Suprapubic skin (tissue), 4 donors: Measurements from ENCODE around the gene ANLN. TPM values are rescaled to one million over a fixed set of nuclear protein-coding genes. Genes with fewer than 3 reads are reported as not detected.
"Not testable (repeated sequence)": the region's sequence is repeated elsewhere in the genome, so short reads cannot be mapped to it uniquely, and the experiment has no call there.

Experiments used
- DNase-seq, 2 donors: peaks; one replicate each; pipeline ENCODE4 v3.0.0-alpha.2; 2019; ENCODE audit warnings: low spot score in 2 of 2
- H3K27ac ChIP-seq: fragments of 200-600 bp; sonication (generic); one replicate; pipeline ENCODE4 v1.5.1; 2019
- H3K27me3 ChIP-seq: fragments of 200-600 bp; sonication (generic); one replicate; pipeline ENCODE4 v1.5.1; 2019
- H3K36me3 ChIP-seq: fragments of 200-600 bp; sonication (generic); one replicate; pipeline ENCODE4 v1.5.1; 2019
- H3K4me1 ChIP-seq: fragments of 200-600 bp; sonication (generic); one replicate; pipeline ENCODE4 v1.5.1; 2019
- H3K4me3 ChIP-seq: fragments of 200-600 bp; sonication (generic); one replicate; pipeline ENCODE4 v1.5.1; 2019; ENCODE audit warnings: mild to moderate bottlenecking
- H3K9me3 ChIP-seq: fragments of 200-600 bp; sonication (generic); one replicate; pipeline ENCODE4 v1.5.1; 2019
- EP300 ChIP-seq: sonication (generic); formaldehyde crosslinking; IDR thresholded peaks from one replicate; pipeline ENCODE4 v1.6.1; 2017; ENCODE audit warnings: antibody characterized with exemption
- POLR2A ChIP-seq, 2 donors: fragments of 450-650 bp; IDR thresholded peaks; one replicate each; pipeline ENCODE4 v1.6.1; 2017; ENCODE audit warnings: antibody characterized with exemption in 2 of 2, mild to moderate bottlenecking in 2 of 2, moderate library complexity in 2 of 2
- POLR2AphosphoS5 ChIP-seq, 3 donors: sonication (generic); formaldehyde crosslinking; IDR thresholded peaks; one replicate each; pipeline ENCODE4 v1.6.1; 2017; ENCODE audit warnings: antibody characterized with exemption in 3 of 3
- WGBS: methylation state at CpG from one replicate; pipeline ENCODE4 v1.1.5; 2018; 5-methylcytosine and 5-hydroxymethylcytosine counted together
- total RNA-seq, 4 donors: library from RNA; depleted of rRNA; stranded (reverse); fragments of >200 nt; gene quantifications; one replicate each; pipeline ENCODE4 v1.1.0, GENCODE V29; 2016
- TF ChIP-seq, protein P1 (sequence below), 2 donors: fragments of 200-600 bp in 1 of 2; fragments of 450-650 bp in 1 of 2; sonication (generic) in 1 of 2; IDR thresholded peaks; one replicate each; pipeline ENCODE4 v1.5.1; 2016 to 2019; ENCODE audit warnings: antibody characterized with exemption in 2 of 2, mild to moderate bottlenecking in 1 of 2, moderate library complexity in 1 of 2

The ANLN gene
- total RNA-seq, 4 donors from 2014 or later = 10.1 to 33.5 (median 17.9) TPM

DNA sequence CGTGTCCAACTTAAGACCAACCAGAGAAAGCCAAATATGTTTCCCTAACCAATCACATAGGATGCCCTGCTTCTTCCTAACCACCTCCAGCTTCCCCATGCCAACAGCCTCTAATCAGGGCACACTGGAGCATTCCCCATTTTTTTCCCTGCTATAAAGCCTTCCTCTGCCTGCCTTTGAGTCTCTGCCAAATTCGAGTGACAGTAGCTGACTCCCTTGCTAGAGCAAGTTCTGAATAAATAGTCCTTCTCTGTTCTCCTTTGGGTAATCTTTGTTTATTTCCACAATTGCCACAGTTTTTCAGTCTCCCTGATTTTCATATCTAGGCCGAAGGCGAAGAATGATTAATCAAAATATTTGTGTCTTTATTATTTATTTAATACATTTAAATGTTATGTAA, 96.7 kb downstream of the ANLN start:
- no peak for DNase-seq
- H3K27me3 ChIP-seq = no peaks in the 10 kb centered on the region
- peaks cover 4% of the 10 kb centered on the region for H3K4me1 ChIP-seq
- TF ChIP-seq POLR2A (IDR thresholded peaks at IDR 0.05) (no peak), POLR2AphosphoS5 (IDR thresholded peaks at IDR 0.05) (no peak)
- TF ChIP-seq, protein P1, sequence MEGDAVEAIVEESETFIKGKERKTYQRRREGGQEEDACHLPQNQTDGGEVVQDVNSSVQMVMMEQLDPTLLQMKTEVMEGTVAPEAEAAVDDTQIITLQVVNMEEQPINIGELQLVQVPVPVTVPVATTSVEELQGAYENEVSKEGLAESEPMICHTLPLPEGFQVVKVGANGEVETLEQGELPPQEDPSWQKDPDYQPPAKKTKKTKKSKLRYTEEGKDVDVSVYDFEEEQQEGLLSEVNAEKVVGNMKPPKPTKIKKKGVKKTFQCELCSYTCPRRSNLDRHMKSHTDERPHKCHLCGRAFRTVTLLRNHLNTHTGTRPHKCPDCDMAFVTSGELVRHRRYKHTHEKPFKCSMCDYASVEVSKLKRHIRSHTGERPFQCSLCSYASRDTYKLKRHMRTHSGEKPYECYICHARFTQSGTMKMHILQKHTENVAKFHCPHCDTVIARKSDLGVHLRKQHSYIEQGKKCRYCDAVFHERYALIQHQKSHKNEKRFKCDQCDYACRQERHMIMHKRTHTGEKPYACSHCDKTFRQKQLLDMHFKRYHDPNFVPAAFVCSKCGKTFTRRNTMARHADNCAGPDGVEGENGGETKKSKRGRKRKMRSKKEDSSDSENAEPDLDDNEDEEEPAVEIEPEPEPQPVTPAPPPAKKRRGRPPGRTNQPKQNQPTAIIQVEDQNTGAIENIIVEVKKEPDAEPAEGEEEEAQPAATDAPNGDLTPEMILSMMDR (IDR thresholded peaks at IDR 0.05) = no peak
- WGBS = 77% methylated on average over 4 of the region's 4 CpGs
- no peak overlapping the region for H3K27ac ChIP-seq
- no peaks in the 10 kb centered on the region for H3K9me3 ChIP-seq
- no peak overlapping the region for H3K4me3 ChIP-seq
- no peaks in the 10 kb centered on the region for H3K36me3 ChIP-seq

DNA sequence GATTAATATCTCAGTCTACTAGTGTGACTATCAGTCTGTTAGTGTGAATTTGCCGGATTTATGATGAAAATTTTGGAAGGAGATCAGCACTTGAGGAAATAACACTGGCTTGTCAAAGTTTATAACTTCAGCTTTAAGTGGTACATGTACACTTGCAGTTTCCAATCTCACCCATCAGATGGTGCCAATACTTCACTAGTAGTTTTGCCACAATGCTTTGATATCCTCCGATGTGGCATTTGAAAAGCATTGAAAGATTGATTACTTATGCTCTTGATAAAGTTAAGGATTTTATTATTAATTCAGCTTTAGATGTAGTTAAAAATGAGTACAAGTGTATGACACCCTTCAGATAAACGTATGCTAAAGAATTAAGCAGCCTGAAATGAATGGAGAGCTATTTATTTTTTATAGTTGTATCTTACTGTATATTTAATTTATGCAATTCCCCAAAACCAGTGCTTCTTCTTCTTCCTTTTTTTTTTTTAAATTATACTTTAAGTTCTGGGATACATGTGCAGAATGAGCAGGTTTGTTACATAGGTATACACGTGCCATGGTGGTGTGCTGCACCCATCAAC, 98.2 kb downstream of the ANLN start:
- no peaks in the 10 kb centered on the region for H3K9me3 ChIP-seq
- no peak overlapping the region for H3K27ac ChIP-seq
- no peak overlapping the region for H3K4me3 ChIP-seq
- no peaks in the 10 kb centered on the region for H3K36me3 ChIP-seq
- DNase-seq = no peak
- H3K4me1 ChIP-seq = peaks cover 4% of the 10 kb centered on the region
- no peaks in the 10 kb centered on the region for H3K27me3 ChIP-seq
- 33% methylated on average over 4 of the region's 4 CpGs for WGBS
- TF ChIP-seq EP300 (no peak), POLR2AphosphoS5 (IDR thresholded peaks at IDR 0.05) (no peak)
- TF ChIP-seq, protein P1 (IDR thresholded peaks at IDR 0.05) = peak; percentile 52 to 62

DNA sequence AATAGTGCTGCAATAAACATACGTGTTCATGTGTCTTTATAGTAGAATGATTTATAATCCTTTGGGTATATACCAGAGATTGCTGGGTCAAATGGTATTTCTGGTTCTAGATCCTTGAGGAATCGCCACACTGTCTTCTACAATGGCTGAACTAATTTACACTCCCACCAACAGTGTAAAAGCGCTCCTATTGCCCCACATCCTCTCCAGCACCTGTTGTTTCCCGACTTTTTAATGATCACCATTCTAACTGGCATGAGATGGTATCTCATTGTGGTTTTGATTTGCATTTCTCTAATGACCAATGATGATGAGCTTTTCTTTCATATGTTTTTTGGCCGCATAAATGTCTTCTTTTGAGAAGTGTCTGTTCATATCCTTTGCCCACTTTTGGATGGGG, 99.0 kb downstream of the ANLN start:
- not testable (repeated sequence) for DNase-seq, H3K9me3 ChIP-seq, H3K4me1 ChIP-seq, H3K27me3 ChIP-seq, H3K27ac ChIP-seq, H3K36me3 ChIP-seq, H3K4me3 ChIP-seq
- 94% methylated on average over 5 of the region's 5 CpGs for WGBS

DNA sequence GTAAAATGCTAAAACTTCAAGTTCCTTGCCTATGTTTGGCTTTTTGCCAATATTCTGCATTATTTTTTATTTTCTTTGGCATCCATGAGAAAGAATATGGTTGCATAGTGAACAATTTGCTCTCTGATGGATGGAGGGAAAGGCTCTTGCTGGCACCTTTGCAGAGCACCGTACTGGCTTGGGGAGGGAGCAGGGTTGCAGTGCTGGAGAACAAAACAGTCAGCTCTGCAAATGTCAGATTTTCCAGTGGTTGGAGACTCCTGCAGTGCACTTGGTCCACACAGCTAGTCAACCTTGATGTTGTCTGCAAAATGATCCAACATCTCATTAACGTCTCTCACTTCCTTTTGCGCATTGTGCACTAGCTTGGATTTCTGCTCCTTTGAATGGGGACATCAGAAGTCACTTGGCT, 100.8 kb downstream of the ANLN start:
- H3K9me3 ChIP-seq = no peaks in the 10 kb centered on the region

DNA sequence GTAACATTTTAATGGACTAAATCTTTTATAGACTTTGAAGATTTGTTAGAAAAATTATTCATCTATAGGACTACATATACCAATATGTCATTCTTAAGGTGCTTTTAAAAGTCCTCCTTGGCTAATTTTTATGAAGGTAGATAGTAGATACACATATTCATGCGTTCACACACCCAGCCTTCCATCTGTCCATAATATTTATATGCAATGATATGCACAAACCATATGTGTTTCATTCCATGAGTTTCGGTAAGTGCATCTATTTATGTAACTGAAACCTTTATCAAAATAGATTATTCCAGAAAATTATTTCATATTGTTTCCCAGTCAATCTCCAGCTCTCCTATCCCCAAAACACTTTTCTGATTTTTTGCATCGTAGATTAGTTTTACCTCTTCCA, 101.7 kb downstream of the ANLN start:
- no peak for DNase-seq
- Histone ChIP-seq H3K9me3 (no peaks in the 10 kb centered on the region), H3K27ac (no peak overlapping the region), H3K4me1 (peaks cover 4% of the 10 kb centered on the region), H3K27me3 (no peaks in the 10 kb centered on the region), H3K36me3 (no peaks in the 10 kb centered on the region), H3K4me3 (no peak overlapping the region)
- TF ChIP-seq POLR2A (IDR thresholded peaks at IDR 0.05) (no peak), POLR2AphosphoS5 (IDR thresholded peaks at IDR 0.05) (no peak), EP300 (no peak)
- TF ChIP-seq, protein P1 (IDR thresholded peaks at IDR 0.05) = no peak
- WGBS = 84% methylated on average over 3 of the region's 3 CpGs

More for the DNA sequence above, 100.8 kb downstream of the ANLN start:
- TF ChIP-seq EP300 (no peak), POLR2AphosphoS5 (IDR thresholded peaks at IDR 0.05) (no peak), POLR2A (IDR thresholded peaks at IDR 0.05) (no peak)
- TF ChIP-seq, protein P1 (IDR thresholded peaks at IDR 0.05) = no peak
- Histone ChIP-seq H3K4me1 (peaks cover 4% of the 10 kb centered on the region), H3K27me3 (no peaks in the 10 kb centered on the region), H3K4me3 (no peak overlapping the region), H3K36me3 (no peaks in the 10 kb centered on the region), H3K27ac (no peak overlapping the region)
- WGBS = 27% methylated on average over 3 of the region's 3 CpGs
- no peak for DNase-seq

DNA sequence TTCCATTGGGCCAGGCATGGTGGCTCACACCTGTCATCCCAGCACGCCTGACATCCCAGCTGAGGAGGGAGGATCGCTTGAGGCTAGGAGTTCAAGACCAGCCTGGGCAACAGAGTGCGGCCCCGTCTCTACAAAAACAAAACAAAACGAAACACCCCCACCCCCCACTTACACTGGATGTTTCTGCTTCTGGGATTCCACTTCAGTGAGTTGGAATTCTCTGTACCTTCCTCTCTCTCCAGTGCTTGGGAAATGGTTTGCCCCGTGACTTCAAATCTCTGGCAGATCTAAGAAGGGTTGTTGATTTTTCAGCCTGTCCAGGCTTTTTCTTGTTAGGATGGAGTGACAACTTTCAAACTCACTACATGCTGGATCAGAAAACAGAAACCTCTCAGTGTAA, 106.9 kb downstream of the ANLN start:
- no peak overlapping the region for H3K4me3 ChIP-seq
- TF ChIP-seq POLR2A (IDR thresholded peaks at IDR 0.05) (no peak), POLR2AphosphoS5 (IDR thresholded peaks at IDR 0.05) (no peak), EP300 (no peak)
- TF ChIP-seq, protein P1 (IDR thresholded peaks at IDR 0.05) = no peak
- H3K27me3 ChIP-seq = no peaks in the 10 kb centered on the region
- WGBS = 81% methylated on average over 6 of the region's 6 CpGs
- H3K9me3 ChIP-seq = no peaks in the 10 kb centered on the region
- no peak overlapping the region for H3K27ac ChIP-seq
- no peaks in the 10 kb centered on the region for H3K36me3 ChIP-seq
- DNase-seq = peak in 1 of 2 donors; percentile 41
- H3K4me1 ChIP-seq = peaks cover 8% of the 10 kb centered on the region

DNA sequence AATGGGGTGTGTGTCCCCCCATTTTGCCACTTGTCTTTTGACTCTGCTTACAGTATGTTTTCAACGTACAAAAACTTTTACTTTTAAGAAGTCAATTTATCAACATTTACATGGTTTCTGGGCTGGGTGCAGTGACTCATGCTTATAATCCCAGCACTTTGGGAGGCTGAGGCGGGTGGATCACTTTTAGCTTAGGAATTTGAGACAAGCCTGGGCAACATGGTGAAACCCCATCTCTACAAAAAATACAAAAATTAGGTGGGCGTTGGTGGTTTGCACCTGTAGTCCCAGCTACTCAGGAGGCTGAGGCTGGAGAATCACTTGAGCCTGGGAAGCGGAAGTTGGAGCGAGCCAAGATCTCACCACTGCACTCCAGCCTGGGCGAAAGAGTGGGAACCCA, 107.5 kb downstream of the ANLN start:
- H3K4me1 ChIP-seq, H3K36me3 ChIP-seq, H3K27ac ChIP-seq, H3K9me3 ChIP-seq, H3K27me3 ChIP-seq, H3K4me3 ChIP-seq: not testable (repeated sequence)
- peak in 1 of 2 donors; percentile 28 for DNase-seq
- WGBS = 48% methylated on average over 6 of the region's 6 CpGs
